Effector memory CD8-positive, alpha-beta T cell (primary cell): ENCODE measurements around the gene STUM.

Experiments used
- ATAC-seq: fragments of 150-1000 bp; cut with Tn5 transposase; replicated peaks from 2 replicates; pipeline ENCODE4 v1.10.0; 2021; ENCODE audit warnings: mild to moderate bottlenecking, moderate library complexity
- DNase-seq, 3 experiments: peaks; one replicate each; pipeline ENCODE4 v3.0.0; 2021
- H3K27ac Mint-ChIP-seq, 2 donors: one replicate each; pipeline ENCODE4 v1.8.0; 2022; ENCODE audit warnings: mild to moderate bottlenecking in 2 of 2, mixed read lengths in 2 of 2, moderate library complexity in 2 of 2
- H3K27me3 Mint-ChIP-seq, 2 donors: one replicate each; pipeline ENCODE4 v1.8.0; 2022; ENCODE audit warnings: mixed read lengths in 2 of 2
- H3K36me3 Mint-ChIP-seq: one replicate; pipeline ENCODE4 v1.8.0; 2022; ENCODE audit warnings: mild to moderate bottlenecking, moderate library complexity, mixed read lengths; ENCODE audit not compliant: insufficient read depth
- H3K4me1 Mint-ChIP-seq, 2 donors: one replicate each; pipeline ENCODE4 v1.8.0; 2022; ENCODE audit warnings: low read depth in 2 of 2, mixed read lengths in 2 of 2
- H3K4me3 Mint-ChIP-seq, 2 donors: one replicate each; pipeline ENCODE4 v1.8.0; 2022; ENCODE audit warnings: mild to moderate bottlenecking in 2 of 2, mixed read lengths in 2 of 2, moderate library complexity in 2 of 2
- H3K9me3 Mint-ChIP-seq, 2 donors: one replicate each; pipeline ENCODE4 v1.8.0; 2022; ENCODE audit warnings: mixed read lengths in 2 of 2

The STUM gene

GRCh38 chr1:226574591-226575435 lies 26.2 kb downstream of the STUM start:
- Mint-ChIP-seq H3K27me3 (peaks cover 0 to 23% of the 10 kb centered on the region in 2 donors), H3K27ac (no peak overlapping the region), H3K9me3 (no peaks in the 10 kb centered on the region), H3K36me3 (no peaks in the 10 kb centered on the region), H3K4me1 (no peaks in the 10 kb centered on the region), H3K4me3 (no peak overlapping the region)
- DNase-seq = no peak
- ATAC-seq = no peak

- Mint-ChIP-seq H3K4me3 (no peak overlapping the region), H3K4me1 (no peaks in the 10 kb centered on the region), H3K27me3 (peaks cover 0 to 26% of the 10 kb centered on the region in 2 donors), H3K27ac (no peak overlapping the region), H3K36me3 (no peaks in the 10 kb centered on the region), H3K9me3 (no peaks in the 10 kb centered on the region)
- no peak for DNase-seq
- ATAC-seq = no peak
Observed at GRCh38 chr1:226575436-226575720, 26.8 kb downstream of the STUM start.

GRCh38 chr1:226575739-226576378 lies 27.3 kb downstream of the STUM start:
- H3K27ac Mint-ChIP-seq = no peak overlapping the region
- no peak for ATAC-seq
- H3K27me3 Mint-ChIP-seq = peaks cover 0 to 31% of the 10 kb centered on the region in 2 donors
- H3K9me3 Mint-ChIP-seq = no peaks in the 10 kb centered on the region
- H3K4me3 Mint-ChIP-seq = no peak overlapping the region
- no peaks in the 10 kb centered on the region for H3K36me3 Mint-ChIP-seq
- H3K4me1 Mint-ChIP-seq = no peaks in the 10 kb centered on the region
- no peak for DNase-seq

GRCh38 chr1:226576601-226577000 lies 28.0 kb downstream of the STUM start:
- Mint-ChIP-seq H3K27me3 (peaks cover 0 to 33% of the 10 kb centered on the region in 2 donors), H3K4me1 (no peaks in the 10 kb centered on the region), H3K36me3 (no peaks in the 10 kb centered on the region), H3K9me3 (no peaks in the 10 kb centered on the region), H3K27ac (no peak overlapping the region), H3K4me3 (no peak overlapping the region)
- ATAC-seq = no peak
- DNase-seq = no peak

GRCh38 chr1:226577401-226578180 lies 29.0 kb downstream of the STUM start:
- Mint-ChIP-seq H3K36me3 (no peaks in the 10 kb centered on the region), H3K4me3 (no peak overlapping the region), H3K27me3 (peaks cover 0 to 25% of the 10 kb centered on the region in 2 donors), H3K27ac (no peak overlapping the region), H3K9me3 (no peaks in the 10 kb centered on the region), H3K4me1 (no peaks in the 10 kb centered on the region)
- DNase-seq = no peak
- ATAC-seq = no peak

GRCh38 chr1:226578946-226579578 lies 30.5 kb downstream of the STUM start:
- no peak for ATAC-seq
- no peaks in the 10 kb centered on the region for H3K36me3 Mint-ChIP-seq
- no peaks in the 10 kb centered on the region for H3K4me1 Mint-ChIP-seq
- no peaks in the 10 kb centered on the region for H3K9me3 Mint-ChIP-seq
- no peak for DNase-seq
- no peak overlapping the region for H3K27ac Mint-ChIP-seq
- H3K27me3 Mint-ChIP-seq = peaks cover 0 to 24% of the 10 kb centered on the region in 2 donors
- no peak overlapping the region for H3K4me3 Mint-ChIP-seq

GRCh38 chr1:226579781-226580323 lies 31.3 kb downstream of the STUM start:
- Mint-ChIP-seq H3K9me3 (no peaks in the 10 kb centered on the region), H3K4me1 (no peaks in the 10 kb centered on the region), H3K36me3 (no peaks in the 10 kb centered on the region), H3K27me3 (peaks cover 0 to 18% of the 10 kb centered on the region in 2 donors), H3K4me3 (no peak overlapping the region), H3K27ac (no peak overlapping the region)
- DNase-seq = no peak
- ATAC-seq = no peak

- no peaks in the 10 kb centered on the region for H3K9me3 Mint-ChIP-seq
- H3K27me3 Mint-ChIP-seq = peaks cover 0 to 21% of the 10 kb centered on the region in 2 donors
- DNase-seq (no peak), ATAC-seq (no peak)
- no peak overlapping the region for H3K27ac Mint-ChIP-seq
- H3K36me3 Mint-ChIP-seq = no peaks in the 10 kb centered on the region
- H3K4me1 Mint-ChIP-seq = no peaks in the 10 kb centered on the region
- H3K4me3 Mint-ChIP-seq = no peak overlapping the region
Observed at GRCh38 chr1:226580625-226581270, 32.2 kb downstream of the STUM start.

- Mint-ChIP-seq H3K4me3 (no peak overlapping the region), H3K27ac (no peak overlapping the region), H3K36me3 (no peaks in the 10 kb centered on the region), H3K4me1 (no peaks in the 10 kb centered on the region), H3K27me3 (peaks cover 0 to 25% of the 10 kb centered on the region in 2 donors), H3K9me3 (no peaks in the 10 kb centered on the region)
- no peak for DNase-seq
- ATAC-seq = no peak
Observed at GRCh38 chr1:226581650-226582330, 33.2 kb downstream of the STUM start.

GRCh38 chr1:226582966-226583365 lies 34.4 kb downstream of the STUM start:
- H3K36me3 Mint-ChIP-seq = no peaks in the 10 kb centered on the region
- peaks cover 0 to 25% of the 10 kb centered on the region in 2 donors for H3K27me3 Mint-ChIP-seq
- no peak overlapping the region for H3K27ac Mint-ChIP-seq
- H3K9me3 Mint-ChIP-seq = no peaks in the 10 kb centered on the region
- ATAC-seq (no peak), DNase-seq (no peak)
- H3K4me1 Mint-ChIP-seq = no peaks in the 10 kb centered on the region
- no peak overlapping the region for H3K4me3 Mint-ChIP-seq

- Mint-ChIP-seq H3K36me3 (no peaks in the 10 kb centered on the region), H3K27me3 (peaks cover 0 to 21% of the 10 kb centered on the region in 2 donors), H3K4me3 (no peak overlapping the region), H3K27ac (no peak overlapping the region), H3K9me3 (no peaks in the 10 kb centered on the region), H3K4me1 (no peaks in the 10 kb centered on the region)
- DNase-seq (no peak), ATAC-seq (no peak)
Observed at GRCh38 chr1:226584164-226584563, 35.6 kb downstream of the STUM start.

GRCh38 chr1:226586116-226586515 lies 37.6 kb downstream of the STUM start:
- Mint-ChIP-seq H3K27me3 (peaks cover 12 to 25% of the 10 kb centered on the region in 2 donors), H3K27ac (no peak overlapping the region), H3K9me3 (no peaks in the 10 kb centered on the region), H3K36me3 (no peaks in the 10 kb centered on the region), H3K4me1 (no peaks in the 10 kb centered on the region), H3K4me3 (no peak overlapping the region)
- DNase-seq (no peak), ATAC-seq (no peak)
